ENCODE data around the gene TAAR1.
"Not testable (repeated sequence)": the region's sequence is repeated elsewhere in the genome, so short reads cannot be mapped to it uniquely, and the experiment has no call there.

Gene TAAR1

GRCh38 chr6:132664309-132665034 is 5.5 kb upstream of the TAAR1 start:
- DNase-seq (ENCODE audit: low read depth, low spot score): no peak
- H3K27ac ChIP-seq: no peak overlapping the region

- no peak for DNase-seq (ENCODE audit: low read depth, low spot score)
- no peak overlapping the region for H3K27ac ChIP-seq
Observed at GRCh38 chr6:132663661-132664060, 4.7 kb upstream of the TAAR1 start.

GRCh38 chr6:132661906-132662305 is 2.9 kb upstream of the TAAR1 start:
- H3K27ac ChIP-seq: no peak overlapping the region
- no peak for DNase-seq (ENCODE audit: low read depth, low spot score)

GRCh38 chr6:132651062-132651461 is 7.9 kb downstream of the TAAR1 start:
- DNase-seq (ENCODE audit: low read depth, low spot score): no peak
- peak overlapping the region; percentile 78 for H3K27ac ChIP-seq

- no peak for DNase-seq (ENCODE audit: low read depth, low spot score)
- peak overlapping the region; percentile 78 for H3K27ac ChIP-seq
Observed at GRCh38 chr6:132650429-132650828, 8.6 kb downstream of the TAAR1 start.

- peak overlapping the region; percentile 4 for H3K27ac ChIP-seq
- DNase-seq (ENCODE audit: low read depth, low spot score): no peak
Observed at GRCh38 chr6:132648828-132649227, 10.2 kb downstream of the TAAR1 start.

- peak overlapping the region; percentile 4 for H3K27ac ChIP-seq
- peak; percentile 54 for DNase-seq (ENCODE audit: low read depth, low spot score)
Observed at GRCh38 chr6:132648356-132648755, 10.6 kb downstream of the TAAR1 start.

GRCh38 chr6:132643547-132643946 is 15.4 kb downstream of the TAAR1 start:
- H3K27ac ChIP-seq: no peak overlapping the region

GRCh38 chr6:132637135-132637534 is 21.8 kb downstream of the TAAR1 start:
- DNase-seq (ENCODE audit: low read depth, low spot score); H3K27ac ChIP-seq: not testable (repeated sequence)

More at GRCh38 chr6:132643547-132643946, 15.4 kb downstream of the TAAR1 start:
- no peak for DNase-seq (ENCODE audit: low read depth, low spot score)

- DNase-seq (ENCODE audit: low read depth, low spot score); H3K27ac ChIP-seq: not testable (repeated sequence)
Observed at GRCh38 chr6:132635906-132636305, 23.1 kb downstream of the TAAR1 start.

GRCh38 chr6:132635288-132635687 is 23.7 kb downstream of the TAAR1 start:
- H3K27ac ChIP-seq; DNase-seq (ENCODE audit: low read depth, low spot score): not testable (repeated sequence)

GRCh38 chr6:132634796-132635195 is 24.2 kb downstream of the TAAR1 start:
- no peak for DNase-seq (ENCODE audit: low read depth, low spot score)

GRCh38 chr6:132633362-132633761 is 25.6 kb downstream of the TAAR1 start:
- H3K27ac ChIP-seq: no peak overlapping the region
- DNase-seq (ENCODE audit: low read depth, low spot score): no peak

More at GRCh38 chr6:132634796-132635195, 24.2 kb downstream of the TAAR1 start:
- no peak overlapping the region for H3K27ac ChIP-seq

- no peak within 1 kb of the TSS for H3K27ac ChIP-seq
- DNase-seq (ENCODE audit: low read depth, low spot score): no peak
Observed at GRCh38 chr6:132624175-132624574, 34.8 kb downstream of the TAAR1 start, which contains the start of gene TAAR2. Gene TAAR2 (minus strand): TSS chr6:132624275. CDS start chr6:132624275, 0 bp downstream.

- no peak overlapping the region for H3K27ac ChIP-seq
- DNase-seq (ENCODE audit: low read depth, low spot score): no peak
Observed at GRCh38 chr6:132623106-132623845, 35.7 kb downstream of the TAAR1 start.

GRCh38 chr6:132616677-132617076 is 42.3 kb downstream of the TAAR1 start:
- DNase-seq (ENCODE audit: low read depth, low spot score): no peak
- H3K27ac ChIP-seq: no peak overlapping the region

GRCh38 chr6:132614554-132614953 is 44.4 kb downstream of the TAAR1 start:
- H3K27ac ChIP-seq: peak overlapping the region; percentile 42
- peak; percentile 46 for DNase-seq (ENCODE audit: low read depth, low spot score)

GRCh38 chr6:132612449-132613108 is 46.4 kb downstream of the TAAR1 start:
- DNase-seq (ENCODE audit: low read depth, low spot score): no peak
- no peak overlapping the region for H3K27ac ChIP-seq

GRCh38 chr6:132611616-132612015 is 47.4 kb downstream of the TAAR1 start:
- no peak for DNase-seq (ENCODE audit: low read depth, low spot score)
- H3K27ac ChIP-seq: no peak overlapping the region

- DNase-seq (ENCODE audit: low read depth, low spot score): no peak
- H3K27ac ChIP-seq: no peak overlapping the region
Observed at GRCh38 chr6:132607544-132608233, 51.3 kb downstream of the TAAR1 start.
